HG03064 (cell line): ENCODE results near the gene NFATC1.

Source experiments
- ATAC-seq: cut with Tn5 transposase; IDR thresholded peaks from one replicate; pipeline ENCODE4 v1.9.1; 2021; ENCODE audit warnings: low read depth; ENCODE audit not compliant: unreplicated experiment

Gene NFATC1

DNA sequence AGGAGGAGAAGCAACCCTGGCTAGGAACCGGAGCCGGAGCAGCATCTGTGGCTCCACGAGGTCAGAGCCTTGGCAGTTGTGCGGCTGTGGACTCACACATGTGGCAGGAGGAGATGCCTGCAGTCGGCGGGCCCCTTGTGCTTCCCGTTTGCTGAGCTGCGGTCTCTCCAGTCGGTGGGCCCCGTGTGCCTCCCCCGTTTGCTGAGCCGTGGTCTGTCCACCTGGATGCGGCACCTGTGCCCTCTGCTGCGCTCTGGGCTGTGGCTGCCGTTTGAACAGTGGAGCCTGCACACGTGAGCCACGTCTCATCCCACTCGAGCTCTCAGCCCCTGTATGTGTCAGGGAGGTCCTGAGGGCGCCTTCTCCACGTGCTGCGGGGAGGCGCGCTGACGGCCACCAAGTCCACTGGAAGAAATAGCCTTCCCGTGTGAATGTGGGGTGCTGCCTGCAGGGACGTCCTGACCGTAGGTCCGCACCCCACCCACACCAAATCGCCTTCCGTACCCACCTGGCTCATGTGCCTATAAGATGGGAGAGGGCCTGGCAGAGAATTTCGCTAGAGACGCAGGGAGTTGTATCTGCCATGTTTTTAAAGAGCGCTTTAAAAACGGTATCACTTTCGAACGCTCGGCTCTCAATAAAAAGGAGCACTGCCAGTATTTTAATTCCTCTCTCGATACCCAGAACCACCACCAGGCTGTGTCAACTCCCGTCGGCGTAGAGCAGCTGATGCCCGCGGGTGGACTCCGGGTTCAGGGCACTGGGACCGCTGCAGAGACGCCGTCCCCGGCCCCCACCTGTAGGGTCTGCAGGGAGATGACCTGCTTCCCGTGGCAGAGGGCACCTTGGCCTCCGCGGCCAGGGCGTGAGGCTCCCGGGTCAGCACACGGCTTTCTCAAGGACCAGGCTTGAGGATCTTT, 117.0 kb downstream of the NFATC1 start:
- no peak for ATAC-seq

DNA sequence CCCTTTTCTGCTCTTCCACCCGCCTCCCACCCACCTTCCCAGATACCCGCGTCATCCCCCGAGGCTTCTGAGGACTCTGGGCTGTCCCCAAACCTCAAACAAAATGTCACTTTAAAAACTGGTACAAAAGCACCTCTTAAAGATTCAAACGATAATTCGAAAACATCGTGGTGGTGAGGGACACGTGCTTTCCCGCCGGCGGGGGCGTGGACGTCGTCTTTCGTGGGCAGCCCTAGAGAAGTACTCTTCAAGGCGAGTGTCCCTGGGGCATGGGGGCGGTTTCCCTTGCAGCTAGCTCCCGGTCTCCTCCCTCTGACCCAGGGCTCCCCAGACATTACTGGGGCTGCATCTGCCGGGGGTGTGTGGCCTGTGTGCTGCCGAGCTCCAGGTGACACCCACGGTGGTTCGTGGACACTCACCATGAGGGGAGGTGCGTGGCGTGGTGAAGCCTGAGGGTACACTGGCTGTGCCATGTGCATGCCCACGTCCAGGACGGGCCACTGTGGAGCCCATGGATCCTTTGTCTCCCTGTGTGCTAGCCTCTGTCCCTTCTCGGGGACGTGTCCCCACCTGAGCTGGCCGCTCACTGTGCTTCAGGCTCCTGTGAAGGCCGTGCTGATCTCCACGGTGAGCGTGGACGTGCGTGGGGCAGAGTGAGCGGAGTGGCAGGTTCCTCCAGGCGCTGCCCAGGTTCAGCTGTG, 117.8 kb downstream of the NFATC1 start:
- ATAC-seq = no peak

DNA sequence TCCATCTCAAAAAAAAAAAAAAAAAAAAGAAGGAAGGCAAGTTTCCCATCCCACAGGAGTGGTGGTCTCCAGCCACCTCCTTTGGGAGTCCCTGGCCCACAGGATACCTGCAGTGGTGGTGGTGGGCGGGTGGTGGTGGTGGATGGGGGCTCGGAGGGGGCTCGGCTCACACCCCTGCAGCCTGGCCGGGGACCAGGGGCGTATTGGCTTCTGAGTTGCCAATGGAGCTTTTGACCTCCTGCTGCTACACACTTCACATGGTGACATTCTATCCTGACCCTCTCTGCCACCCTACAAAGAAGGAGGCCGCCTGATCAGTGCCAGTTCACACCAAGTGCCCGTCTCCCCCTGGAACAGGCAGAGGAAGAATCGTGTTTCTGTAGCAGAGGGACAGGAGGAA, 119.6 kb downstream of the NFATC1 start:
- ATAC-seq = no peak

DNA sequence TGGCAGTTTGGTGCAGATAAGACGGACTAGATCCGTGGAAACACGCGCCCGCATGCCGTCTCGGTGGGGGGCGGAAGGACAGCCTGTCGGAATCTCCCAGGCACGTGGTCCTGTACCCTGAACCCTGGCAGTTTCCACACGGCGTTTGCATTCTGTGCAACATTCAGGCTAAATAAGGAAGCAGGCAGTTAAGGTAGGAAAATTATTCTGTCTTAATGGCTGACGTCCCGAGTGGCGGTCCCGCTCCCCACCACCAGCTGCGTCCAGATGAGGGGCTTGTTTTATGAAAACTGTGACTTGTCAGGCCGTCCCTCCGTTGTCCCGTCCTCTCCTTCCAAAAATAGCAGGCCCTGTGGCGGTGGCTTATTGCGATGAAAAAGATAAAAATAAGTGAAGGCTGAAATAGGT, 120.2 kb downstream of the NFATC1 start:
- ATAC-seq = no peak

DNA sequence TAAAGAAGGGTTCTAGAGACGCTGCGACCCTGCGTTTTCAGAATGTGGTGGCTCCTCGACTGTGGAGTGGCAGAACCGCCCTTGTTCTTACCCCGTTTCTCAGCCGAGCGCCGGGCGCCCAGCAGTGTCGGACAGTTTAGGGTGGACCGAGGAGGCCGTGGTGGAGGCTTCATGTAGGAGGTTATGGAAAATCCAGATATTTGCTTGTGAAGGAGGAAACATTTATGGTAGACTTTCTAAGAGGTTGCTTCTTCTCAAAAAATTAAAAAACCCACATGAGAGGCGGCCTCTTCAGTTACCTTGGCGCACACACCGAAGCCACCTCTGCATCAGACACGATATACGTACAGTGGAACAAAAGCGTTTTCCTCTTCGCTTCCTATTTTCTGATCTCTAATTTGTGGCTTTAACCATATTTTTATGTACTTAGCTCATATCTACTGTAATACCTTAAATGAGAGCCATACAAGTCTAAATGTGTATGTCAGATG, 120.8 kb downstream of the NFATC1 start:
- ATAC-seq = no peak

DNA sequence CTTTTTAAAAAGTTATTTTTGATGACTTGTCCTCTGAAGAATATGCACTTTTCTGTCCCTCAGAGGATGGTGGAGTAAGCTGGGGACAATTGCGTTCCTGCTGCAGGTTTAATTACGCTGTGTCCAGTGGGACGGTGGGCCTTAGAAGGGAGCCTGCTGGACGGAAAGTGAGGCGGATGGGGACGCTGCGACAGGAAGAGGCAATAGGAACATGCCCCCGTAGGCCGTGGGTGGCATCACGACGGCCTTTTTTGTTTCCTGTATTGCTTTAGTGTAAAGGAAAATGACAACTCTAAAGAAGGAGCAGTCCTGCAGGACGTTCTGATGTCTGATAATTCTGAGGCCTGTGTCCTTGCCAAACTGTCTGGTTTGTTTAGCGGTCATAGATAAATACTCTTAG, 121.6 kb downstream of the NFATC1 start:
- ATAC-seq = no peak

DNA sequence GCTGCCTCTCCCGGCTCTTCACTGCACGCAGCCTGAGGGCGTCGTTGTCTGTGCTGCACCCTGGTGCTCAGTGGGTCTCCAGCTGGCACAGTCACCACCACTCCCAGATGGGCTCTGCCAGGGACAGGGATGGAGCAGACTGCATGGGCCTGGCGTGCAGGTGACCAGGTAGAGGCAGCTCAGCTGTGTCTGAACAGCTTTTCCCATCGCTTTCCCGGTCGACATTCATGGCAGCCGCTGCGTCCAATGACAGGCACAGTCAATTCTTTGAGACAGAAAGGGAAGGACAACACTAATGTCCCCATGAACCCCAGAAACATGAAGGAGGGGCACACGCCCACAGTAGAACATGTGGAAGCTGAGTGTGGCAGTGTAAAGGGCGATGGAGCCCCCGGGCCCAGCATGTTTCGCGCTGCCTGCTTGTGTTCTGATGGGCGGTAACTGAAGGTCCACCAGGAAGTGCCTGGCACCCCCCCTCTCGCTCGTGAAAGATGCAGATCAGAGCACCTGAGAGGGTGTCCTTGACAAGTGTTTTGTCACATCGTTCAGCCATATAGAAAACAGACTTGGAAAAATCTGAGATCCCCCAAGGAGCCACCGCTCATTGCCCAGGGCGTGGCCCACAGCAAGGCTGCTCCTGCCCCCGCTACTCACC, 122.4 kb downstream of the NFATC1 start:
- no peak for ATAC-seq

DNA sequence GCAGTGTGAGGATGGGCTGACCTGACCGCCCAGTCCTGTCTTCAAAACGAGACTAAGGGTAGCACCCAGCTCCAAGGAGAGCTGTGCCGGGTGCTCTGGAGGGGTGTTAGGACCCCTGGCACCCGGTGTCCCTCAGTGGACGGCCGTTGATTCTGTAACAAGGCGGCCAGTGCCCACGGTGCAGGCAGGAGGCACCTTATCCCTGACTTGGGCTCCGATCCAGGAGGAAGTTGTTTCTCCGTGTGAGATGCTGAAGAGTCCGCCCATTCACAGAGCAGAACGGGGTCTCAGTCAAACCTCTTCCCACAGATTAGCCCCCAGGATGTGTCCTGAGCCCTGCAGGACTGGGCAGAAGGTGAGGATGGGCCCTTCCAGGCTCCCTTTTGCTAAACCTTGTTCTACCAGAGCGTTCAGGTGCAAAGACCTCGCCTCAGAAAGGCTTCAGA, 123.0 kb downstream of the NFATC1 start:
- no peak for ATAC-seq

DNA sequence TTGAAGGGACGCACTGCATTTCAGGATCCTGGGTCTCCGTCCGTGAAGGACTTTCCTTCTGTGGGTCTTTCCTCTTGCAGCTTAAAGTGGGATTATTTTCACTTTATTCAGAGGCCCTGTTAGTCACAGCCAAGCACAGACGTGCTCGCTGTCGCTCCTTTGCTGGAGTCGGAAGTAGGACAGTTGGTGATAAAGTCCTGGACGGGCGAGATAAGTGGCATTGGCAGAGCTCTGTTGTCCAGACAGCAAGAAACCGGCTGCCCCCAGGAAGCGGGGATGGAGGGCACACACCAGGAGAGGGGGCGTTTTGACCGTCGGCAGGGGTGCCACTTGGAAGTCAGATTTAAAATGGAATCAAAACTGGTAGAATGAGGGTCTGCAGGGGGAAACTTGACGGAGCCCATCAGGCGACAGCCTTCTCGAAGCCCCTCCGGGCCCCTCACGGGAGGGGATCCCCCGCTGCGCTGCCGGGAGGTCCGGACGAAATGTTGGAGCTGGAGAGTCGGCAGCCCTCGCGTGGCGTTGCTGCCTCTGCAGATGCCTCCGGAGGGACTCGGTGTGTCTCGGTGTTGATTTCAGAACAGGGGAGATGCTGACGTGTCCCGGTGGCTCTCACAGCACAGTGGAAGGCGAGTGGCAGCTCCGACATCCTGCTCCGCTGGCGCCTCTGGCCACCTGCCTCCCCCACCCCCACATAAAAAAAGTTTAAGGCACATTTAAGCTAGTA, 124.2 kb downstream of the NFATC1 start:
- no peak for ATAC-seq

DNA sequence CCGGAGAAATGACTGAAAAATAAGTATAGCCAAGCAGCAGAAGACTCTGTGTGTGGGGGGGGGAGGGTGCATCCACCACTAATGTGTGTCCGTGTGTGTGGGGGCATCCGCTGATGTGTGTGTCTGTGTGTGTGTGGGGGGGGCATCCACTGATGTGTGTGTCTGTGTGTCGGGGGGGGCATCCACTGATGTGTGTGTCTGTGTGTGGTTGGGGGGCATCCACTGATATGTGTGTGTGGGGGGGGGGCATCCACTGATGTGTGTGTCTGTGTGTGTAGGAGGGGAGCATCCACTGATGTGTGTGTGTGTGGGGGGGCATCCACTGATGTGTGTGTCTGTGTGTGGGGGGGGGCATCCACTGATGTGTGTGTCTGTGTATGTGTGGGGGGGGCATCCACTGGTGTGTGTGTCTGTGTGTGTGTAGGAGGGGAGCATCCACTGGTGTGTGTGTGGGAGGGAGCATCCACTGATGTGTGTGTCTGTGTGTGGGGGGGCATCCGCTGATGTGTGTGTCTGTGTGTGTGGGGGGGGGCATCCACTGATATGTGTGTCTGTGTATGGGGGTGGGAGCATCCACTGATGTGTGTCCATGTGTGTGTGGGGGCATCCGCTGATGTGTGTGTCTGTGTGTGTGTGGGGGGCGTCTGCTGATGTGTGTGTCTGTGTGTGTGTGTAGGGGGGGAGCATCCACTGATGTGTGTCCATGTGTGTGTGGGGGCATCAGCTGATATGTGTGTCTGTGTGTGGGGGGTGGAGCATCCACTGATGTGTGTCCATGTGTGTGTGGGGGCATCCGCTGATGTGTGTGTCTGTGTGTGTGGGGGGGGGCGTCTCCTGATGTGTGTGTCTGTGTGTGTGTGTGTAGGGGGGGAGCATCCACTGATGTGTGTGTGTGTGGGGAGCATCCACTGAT, 125.0 kb downstream of the NFATC1 start:
- ATAC-seq = no peak

DNA sequence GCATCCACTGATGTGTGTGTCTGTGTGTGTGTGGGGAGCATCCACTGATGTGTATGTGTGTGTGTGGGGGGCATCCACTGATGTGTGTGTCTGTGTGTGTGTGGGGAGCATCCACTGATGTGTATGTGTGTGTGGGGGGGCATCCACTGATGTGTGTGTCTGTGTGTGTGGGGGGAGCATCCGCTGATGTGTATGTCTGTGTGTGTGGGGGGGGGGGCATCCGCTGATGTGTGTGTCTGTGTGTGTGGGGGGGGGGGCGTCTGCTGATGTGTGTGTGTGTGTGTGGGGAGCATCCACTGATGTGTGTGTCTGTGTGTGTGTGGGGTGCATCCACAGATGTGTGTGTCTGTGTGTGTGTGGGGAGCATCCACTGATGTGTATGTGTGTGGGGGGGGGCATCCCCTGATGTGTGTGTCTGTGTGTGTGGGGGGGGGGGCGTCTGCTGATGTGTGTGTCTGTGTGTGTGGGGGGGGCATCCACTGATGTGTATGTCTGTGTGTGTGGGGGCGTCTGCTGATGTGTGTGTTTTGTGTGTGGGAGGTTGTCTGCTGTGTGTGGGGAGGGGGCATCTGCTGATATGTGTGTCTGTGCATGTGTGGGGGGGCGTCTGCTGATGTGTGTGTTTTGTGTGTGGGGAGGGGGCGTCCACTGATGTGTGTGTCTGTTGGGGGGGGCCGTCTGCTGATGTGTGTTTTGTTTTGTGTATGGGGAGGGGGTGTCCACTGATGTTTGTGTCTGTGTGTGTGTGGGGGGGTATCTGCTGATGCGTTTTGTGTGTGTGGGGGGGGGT, 125.9 kb downstream of the NFATC1 start:
- no peak for ATAC-seq

DNA sequence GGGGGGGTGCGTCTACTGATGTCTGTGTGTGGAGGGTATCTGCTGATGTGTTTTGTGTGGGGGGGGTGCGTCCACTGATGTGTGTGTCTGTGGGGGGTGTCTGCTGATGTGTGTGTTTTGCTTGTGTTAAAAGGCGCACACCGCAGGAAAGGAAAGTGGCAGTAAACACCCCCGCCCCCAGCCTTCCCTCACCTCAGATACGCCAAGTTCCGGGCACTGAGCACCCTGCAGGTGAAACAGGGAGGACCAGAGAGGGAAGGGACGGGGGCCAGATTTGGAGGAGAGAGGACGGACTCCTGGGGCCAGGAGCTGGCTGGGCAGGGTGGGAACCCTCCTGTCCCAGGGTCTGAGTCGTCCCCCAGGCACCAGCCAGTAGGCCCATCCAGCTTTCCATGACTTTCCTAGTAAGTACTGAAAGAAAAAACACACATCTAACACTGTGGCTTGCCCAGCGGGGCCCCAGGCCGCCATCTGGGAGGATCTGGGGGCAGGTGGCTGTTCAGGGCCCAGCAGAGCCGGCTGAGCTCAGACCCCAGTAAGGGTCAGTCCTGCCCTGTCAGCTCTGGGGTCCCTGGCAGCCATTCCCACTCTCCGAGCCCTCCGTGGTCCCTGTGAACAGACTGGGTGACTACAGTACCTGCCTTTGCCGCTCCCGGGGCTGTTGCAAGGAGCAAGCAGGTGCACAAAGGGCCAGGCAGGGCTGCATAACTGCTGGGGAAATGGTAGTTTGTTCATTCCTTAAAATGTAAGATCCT, 126.9 kb downstream of the NFATC1 start:
- ATAC-seq = no peak

DNA sequence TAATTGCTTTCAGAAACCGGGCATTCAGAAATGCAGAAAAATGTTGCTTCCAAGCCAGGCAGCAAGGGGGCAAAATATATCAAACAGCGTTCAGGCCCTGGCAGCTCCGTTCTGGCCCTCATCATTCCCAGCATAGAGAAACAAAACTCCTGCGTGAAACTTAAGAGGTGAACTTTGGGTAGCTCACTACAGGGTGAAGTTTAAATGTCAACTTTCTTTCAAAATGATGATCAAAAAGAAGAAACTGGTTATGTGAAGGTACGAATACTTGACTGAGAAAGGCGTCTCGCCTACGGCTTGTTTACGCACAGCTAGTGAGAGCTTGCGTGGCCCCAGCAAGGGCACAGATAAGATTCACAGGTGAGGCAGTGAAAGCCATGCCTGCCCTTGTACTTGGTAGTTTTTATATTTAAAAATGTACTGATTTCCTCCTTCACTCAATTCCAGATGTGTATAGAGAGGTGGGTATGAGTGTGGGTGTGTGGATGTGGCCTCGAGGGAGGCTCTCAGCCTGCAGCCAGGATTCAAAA, 127.5 kb downstream of the NFATC1 start:
- ATAC-seq = peak; percentile 27

DNA sequence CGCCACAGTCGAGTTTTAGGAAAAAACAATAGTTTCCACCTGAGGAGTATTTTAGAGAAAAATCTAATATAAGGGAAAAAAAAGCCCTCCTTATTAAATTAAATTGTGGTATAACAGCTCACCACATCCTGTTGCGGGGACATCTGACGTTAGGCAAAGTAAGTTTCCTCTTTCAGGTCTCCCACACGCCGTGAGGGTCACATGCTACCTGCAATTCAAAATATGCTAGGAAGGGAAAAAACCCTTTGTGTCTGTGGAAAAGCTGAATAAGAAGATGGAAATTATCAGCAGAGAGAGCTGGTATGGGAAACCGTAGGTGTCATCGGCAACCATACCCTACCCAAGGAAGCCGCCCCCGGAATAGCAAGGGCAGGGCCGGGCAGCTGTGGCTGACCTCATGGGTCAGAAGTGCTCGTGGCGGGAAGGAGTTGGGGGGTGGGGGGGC, 128.0 kb downstream of the NFATC1 start:
- peak; percentile 55 for ATAC-seq

DNA sequence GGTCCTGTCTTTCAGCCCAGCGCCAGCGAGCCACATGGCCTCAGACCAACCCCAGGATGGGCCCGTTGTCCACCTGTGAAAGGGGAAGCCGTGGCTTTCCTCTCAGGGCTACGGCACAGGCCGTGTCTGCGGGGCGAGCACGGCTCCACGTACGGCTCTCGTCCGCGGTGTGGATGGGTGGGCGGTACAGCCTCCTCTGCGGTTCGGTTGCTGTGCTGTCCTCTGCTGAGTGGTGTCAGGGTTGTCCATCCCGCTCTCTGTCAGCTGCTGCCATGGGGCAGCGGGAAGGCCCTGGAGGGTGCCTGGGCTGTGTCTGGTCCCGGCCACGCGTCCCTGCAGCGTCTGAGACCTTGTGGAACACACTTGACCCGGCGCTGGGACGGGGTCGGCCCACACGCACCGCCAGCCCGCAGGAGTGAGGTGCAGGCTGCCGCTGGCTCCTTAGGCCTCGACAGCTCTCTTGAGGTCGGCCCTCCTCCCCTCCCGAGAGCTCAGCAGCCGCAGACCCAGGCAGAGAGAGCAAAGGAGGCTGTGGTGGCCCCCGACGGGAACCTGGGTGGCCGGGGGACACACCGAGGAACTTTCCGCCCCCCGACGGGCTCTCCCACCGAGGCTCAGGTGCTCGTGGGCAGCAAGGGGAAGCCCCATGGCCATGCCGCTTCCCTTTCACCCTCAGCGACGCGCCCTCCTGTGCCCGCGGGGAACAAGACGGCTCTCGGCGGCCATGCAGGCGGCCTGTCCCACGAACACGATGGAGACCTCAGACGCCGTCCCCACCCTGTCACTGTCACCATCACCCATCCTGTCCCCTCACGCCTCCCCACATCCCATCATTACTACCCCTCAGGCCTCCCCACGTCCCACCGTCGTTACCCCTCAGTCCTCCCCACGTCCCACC, 128.7 kb downstream of the NFATC1 start:
- peak; percentile 23 for ATAC-seq

DNA sequence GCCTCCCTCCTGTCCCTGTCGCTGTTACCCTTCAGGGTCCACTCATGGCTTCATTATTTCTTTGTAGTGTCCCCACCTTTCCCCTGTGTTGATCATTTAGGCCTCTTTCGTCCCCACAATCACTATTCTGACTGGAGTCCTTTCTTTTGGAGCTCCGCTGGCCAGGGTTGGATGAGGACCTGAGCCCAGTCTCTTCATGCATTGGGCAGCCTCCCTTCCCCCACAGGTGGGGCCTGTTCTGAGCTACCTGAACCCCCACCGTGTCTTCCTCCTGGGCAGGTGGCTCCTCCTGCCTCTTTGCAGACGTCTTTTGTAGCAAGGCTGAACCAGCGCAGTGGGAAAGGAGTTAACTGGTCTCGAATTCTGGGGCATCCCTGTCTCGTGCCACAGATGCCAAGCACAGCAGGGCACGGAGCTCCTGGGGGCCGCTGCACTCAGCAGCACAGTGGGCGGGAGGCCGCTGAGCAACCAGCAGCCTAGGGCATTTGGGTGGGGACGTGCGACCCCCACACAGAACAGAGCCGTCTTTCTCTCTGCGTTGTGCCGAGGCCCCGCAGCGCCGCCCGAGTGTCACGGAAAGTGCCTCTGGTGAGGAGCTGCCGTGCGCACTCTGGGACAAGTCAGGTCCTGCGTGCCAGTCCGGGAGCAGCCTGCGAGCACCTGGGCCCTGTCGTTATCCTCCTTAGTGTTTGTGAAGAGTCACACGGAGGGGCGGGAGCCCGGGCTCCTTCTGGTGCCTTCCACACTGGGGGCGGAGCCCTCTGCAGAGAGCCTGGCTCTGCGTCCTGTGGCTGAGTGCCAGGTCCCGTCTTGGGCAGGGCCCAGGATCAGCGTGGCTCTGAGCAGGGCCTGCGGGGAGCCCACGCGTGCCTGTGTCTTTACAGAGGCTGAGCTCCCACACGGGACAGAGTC, 130.1 kb downstream of the NFATC1 start:
- ATAC-seq = no peak
